Measurements from ENCODE around the gene LPXN. TPM values are rescaled to one million over a fixed set of nuclear protein-coding genes. Genes with fewer than 3 reads are reported as not detected.

LPXN gene
- total RNA-seq, 1 experiment from 2014 or later = 10.3 TPM

DNA sequence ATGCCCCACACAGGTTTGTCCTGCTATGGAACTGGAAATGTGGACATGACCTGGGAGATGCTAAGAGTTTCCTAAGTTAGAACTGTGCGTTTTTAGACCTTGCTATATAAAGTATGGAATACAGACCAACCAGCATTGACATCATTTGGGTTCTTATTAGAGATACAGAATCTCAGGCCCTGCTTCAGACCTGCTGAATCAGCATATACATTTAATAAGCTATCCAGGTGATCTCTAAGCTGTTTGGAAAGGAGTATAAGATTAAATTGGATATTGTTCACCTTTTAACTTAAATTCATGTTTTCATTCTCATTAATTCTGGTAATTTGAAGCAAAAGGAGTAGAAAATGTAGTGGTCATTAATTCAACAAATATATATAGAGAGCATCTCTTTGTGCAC, 39.9 kb upstream of the LPXN start:
- H3K79me2 ChIP-seq (ENCODE audit: low read depth) = no peaks in the 10 kb centered on the region
- no peak overlapping the region for H2AFZ ChIP-seq
- H3K4me1 ChIP-seq (replicated peaks; ENCODE audit: insufficient read depth) = no peaks in the 10 kb centered on the region
- no peaks in the 10 kb centered on the region for H3K9me3 ChIP-seq (ENCODE audit: insufficient read depth, low read depth)
- CTCF ChIA-PET = no interaction called here
- no peak for TF ChIP-seq EZH2 (IDR thresholded peaks at IDR 0.05; ENCODE audit: low read depth)
- TF ChIP-seq, protein P1, sequence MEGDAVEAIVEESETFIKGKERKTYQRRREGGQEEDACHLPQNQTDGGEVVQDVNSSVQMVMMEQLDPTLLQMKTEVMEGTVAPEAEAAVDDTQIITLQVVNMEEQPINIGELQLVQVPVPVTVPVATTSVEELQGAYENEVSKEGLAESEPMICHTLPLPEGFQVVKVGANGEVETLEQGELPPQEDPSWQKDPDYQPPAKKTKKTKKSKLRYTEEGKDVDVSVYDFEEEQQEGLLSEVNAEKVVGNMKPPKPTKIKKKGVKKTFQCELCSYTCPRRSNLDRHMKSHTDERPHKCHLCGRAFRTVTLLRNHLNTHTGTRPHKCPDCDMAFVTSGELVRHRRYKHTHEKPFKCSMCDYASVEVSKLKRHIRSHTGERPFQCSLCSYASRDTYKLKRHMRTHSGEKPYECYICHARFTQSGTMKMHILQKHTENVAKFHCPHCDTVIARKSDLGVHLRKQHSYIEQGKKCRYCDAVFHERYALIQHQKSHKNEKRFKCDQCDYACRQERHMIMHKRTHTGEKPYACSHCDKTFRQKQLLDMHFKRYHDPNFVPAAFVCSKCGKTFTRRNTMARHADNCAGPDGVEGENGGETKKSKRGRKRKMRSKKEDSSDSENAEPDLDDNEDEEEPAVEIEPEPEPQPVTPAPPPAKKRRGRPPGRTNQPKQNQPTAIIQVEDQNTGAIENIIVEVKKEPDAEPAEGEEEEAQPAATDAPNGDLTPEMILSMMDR (conservative IDR thresholded peaks at IDR 0.05) = no peak
- BruUV-seq (replicated peaks) = no TSS peak
- peaks cover 71% of the 10 kb centered on the region for H3K36me3 ChIP-seq (ENCODE audit: low read depth)
- no peak overlapping the region for H3K27ac ChIP-seq
- POLR2A ChIA-PET (ENCODE audit: unreplicated experiment) = no interaction called here
- H3K27me3 ChIP-seq (ENCODE audit: insufficient read depth, low read depth) = no peaks in the 10 kb centered on the region
- DNase-seq = no peak
- intact Hi-C loops (cut with micrococcal nuclease; ENCODE audit: unreplicated experiment) = no loop called here
- H3F3A ChIP-seq (ENCODE audit: insufficient read depth, low read depth) = peaks cover 7% of the 10 kb centered on the region
- H3K4me3 ChIP-seq = no peak overlapping the region
- no peak overlapping the region for H3K4me2 ChIP-seq
- no peaks in the 10 kb centered on the region for H3K9me2 ChIP-seq (ENCODE audit: insufficient read depth)
- peaks cover 18% of the 10 kb centered on the region; the same call in 1 of the 2 replicates for H4K20me1 ChIP-seq (ENCODE audit: insufficient read depth)

GRCh38 chr11:58613228-58613627, 37.6 kb upstream of the LPXN start:
- CTCF ChIA-PET = interaction anchor here (0.7 kb wide), 1 partner anchor 43 kb away, joined by 3 read pairs; no protein-coding TSS in a partner anchor
- no peak overlapping the region for H3K4me3 ChIP-seq
- peaks cover 29% of the 10 kb centered on the region; the same call in 1 of the 2 replicates for H4K20me1 ChIP-seq (ENCODE audit: insufficient read depth)
- no TSS peak for BruUV-seq (replicated peaks)
- H3K4me2 ChIP-seq = no peak overlapping the region
- no peaks in the 10 kb centered on the region for H3K27me3 ChIP-seq (ENCODE audit: insufficient read depth, low read depth)
- peaks cover 75% of the 10 kb centered on the region for H3K36me3 ChIP-seq (ENCODE audit: low read depth)
- intact Hi-C loops (cut with micrococcal nuclease; ENCODE audit: unreplicated experiment) = no loop called here
- TF ChIP-seq EZH2 (IDR thresholded peaks at IDR 0.05; ENCODE audit: low read depth) = no peak
- TF ChIP-seq, protein P1 (conservative IDR thresholded peaks at IDR 0.05) = no peak
- no peaks in the 10 kb centered on the region for H3K9me2 ChIP-seq (ENCODE audit: insufficient read depth)
- peaks cover 10% of the 10 kb centered on the region for H3K79me2 ChIP-seq (ENCODE audit: low read depth)
- DNase-seq = no peak
- no peaks in the 10 kb centered on the region for H3K9me3 ChIP-seq (ENCODE audit: insufficient read depth, low read depth)
- no peaks in the 10 kb centered on the region for H3K4me1 ChIP-seq (replicated peaks; ENCODE audit: insufficient read depth)
- no peak overlapping the region for H3K27ac ChIP-seq
- H3F3A ChIP-seq (ENCODE audit: insufficient read depth, low read depth) = peaks cover 7% of the 10 kb centered on the region
- H2AFZ ChIP-seq = no peak overlapping the region
- POLR2A ChIA-PET (ENCODE audit: unreplicated experiment) = no interaction called here

DNA sequence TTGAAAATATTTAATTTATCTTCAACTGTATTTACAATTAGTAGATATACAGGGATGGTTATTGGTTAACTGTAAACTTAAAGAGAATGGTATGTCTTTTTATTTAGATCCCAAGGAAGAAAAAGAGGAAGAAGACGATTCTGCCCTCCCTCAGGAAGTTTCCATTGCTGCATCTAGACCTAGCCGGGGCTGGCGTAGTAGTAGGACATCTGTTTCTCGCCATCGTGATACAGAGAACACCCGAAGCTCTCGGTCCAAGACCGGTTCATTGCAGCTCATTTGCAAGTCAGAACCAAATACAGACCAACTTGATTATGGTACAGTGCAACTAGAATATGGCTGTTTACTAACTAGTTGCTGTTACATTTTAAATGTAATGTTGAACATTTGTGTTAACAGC, 34.1 kb upstream of the LPXN start:
- H3K4me1 ChIP-seq (replicated peaks; ENCODE audit: insufficient read depth) = no peaks in the 10 kb centered on the region
- intact Hi-C loops (cut with micrococcal nuclease; ENCODE audit: unreplicated experiment) = no loop called here
- H3K36me3 ChIP-seq (ENCODE audit: low read depth) = peaks cover 57% of the 10 kb centered on the region
- H3K9me2 ChIP-seq (ENCODE audit: insufficient read depth) = no peaks in the 10 kb centered on the region
- H3K79me2 ChIP-seq (ENCODE audit: low read depth) = peaks cover 45% of the 10 kb centered on the region
- peaks cover 17% of the 10 kb centered on the region for H3F3A ChIP-seq (ENCODE audit: insufficient read depth, low read depth)
- no peak overlapping the region for H3K27ac ChIP-seq
- H3K4me3 ChIP-seq = no peak overlapping the region
- DNase-seq = no peak
- no peak overlapping the region for H2AFZ ChIP-seq
- H4K20me1 ChIP-seq (ENCODE audit: insufficient read depth) = peaks cover 61% of the 10 kb centered on the region
- no TSS peak for BruUV-seq (replicated peaks)
- H3K9me3 ChIP-seq (ENCODE audit: insufficient read depth, low read depth) = no peaks in the 10 kb centered on the region
- H3K27me3 ChIP-seq (ENCODE audit: insufficient read depth, low read depth) = no peaks in the 10 kb centered on the region
- TF ChIP-seq, protein P1 (conservative IDR thresholded peaks at IDR 0.05) = no peak
- no peak for TF ChIP-seq EZH2 (IDR thresholded peaks at IDR 0.05; ENCODE audit: low read depth)
- ChIA-PET POLR2A (ENCODE audit: unreplicated experiment) (no interaction called here), CTCF (no interaction called here)
- no peak overlapping the region for H3K4me2 ChIP-seq

All from PC-9 (cell line).